Measurements from ENCODE around the gene NBR1. TPM values are rescaled to one million over a fixed set of nuclear protein-coding genes. Genes with fewer than 3 reads are reported as not detected.
"Not testable (repeated sequence)": the region's sequence is repeated elsewhere in the genome, so short reads cannot be mapped to it uniquely, and the experiment has no call there.

NBR1 gene
- total RNA-seq, 1 experiment from 2014 or later: 65.6 TPM

DNA sequence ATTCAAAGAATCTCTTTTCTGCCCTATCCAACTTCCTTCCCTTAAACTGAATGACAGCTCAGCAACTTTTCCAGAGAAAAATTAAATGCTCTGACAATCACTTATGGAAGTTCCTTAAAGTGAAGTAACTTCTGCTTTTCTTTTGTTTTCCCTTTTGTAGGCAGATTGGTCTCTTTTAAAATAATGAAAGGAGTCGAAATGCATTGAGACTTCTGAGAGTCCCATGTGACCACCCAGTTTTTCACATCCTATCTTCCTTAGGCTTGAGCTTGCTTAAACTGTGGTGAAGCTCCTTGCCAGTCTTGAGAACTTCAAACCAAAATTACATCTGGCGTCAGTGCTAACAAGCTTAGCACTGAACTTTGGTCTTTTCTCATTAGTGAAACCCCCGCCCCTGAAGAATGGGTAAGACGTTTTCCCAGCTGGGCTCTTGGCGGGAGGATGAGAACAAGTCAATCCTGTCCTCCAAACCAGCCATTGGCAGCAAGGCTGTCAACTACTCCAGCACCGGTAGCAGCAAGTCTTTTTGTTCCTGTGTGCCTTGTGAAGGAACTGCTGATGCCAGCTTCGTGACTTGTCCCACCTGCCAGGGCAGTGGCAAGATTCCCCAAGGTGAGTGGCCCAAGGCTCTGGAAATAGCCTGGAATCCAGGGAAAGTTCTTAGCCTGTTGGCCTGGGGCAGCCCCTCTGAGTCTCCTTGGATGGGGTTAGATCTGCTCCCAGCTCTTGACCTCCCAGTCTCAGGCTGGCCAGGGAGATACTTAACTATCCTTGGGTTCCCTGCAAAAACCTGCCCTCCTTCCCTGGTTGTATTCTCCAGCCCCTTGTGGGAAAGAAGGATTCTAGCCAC is 41.9 kb downstream of the NBR1 start:
- no peak for DNase-seq (ENCODE audit: low read depth)

DNA sequence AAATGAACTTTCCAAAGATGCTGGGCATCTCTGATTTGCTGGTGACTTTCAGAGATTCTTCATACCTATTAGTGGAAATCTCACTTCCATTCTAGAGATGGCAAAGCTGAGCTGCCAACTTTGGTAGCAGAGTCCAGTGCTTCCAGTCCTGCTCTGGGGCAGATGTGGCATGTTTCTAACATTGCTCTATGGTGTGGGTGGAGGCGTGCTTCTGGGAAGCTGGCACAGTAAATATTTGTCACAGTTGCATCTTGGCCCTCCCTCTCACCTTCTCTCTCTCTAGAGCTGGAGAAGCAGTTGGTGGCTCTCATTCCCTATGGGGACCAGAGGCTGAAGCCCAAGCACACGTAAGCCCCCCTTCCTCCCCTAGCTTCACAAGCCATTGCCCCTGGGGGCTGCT is 42.5 kb downstream of the NBR1 start:
- DNase-seq (ENCODE audit: low read depth): no peak

DNA sequence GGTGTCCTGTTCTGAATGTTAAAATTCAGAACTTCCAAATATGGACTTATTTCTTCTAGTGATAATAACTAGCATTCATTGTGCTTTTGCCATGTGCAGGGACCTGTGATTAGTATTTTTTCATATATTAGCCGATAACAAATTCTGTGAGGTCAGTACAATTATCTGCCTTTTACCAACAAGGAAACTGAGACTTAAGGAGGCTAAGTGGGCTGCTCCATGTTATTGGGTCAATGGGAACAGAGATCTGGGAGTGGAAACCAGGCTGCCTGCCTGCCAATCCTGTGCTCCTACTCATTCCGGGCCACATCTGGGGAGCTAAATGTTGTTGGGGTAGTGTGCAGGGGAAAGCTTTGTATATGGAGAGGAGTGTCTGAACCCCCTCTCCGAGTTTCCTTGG is 44.3 kb downstream of the NBR1 start:
- DNase-seq (ENCODE audit: low read depth): no peak

DNA sequence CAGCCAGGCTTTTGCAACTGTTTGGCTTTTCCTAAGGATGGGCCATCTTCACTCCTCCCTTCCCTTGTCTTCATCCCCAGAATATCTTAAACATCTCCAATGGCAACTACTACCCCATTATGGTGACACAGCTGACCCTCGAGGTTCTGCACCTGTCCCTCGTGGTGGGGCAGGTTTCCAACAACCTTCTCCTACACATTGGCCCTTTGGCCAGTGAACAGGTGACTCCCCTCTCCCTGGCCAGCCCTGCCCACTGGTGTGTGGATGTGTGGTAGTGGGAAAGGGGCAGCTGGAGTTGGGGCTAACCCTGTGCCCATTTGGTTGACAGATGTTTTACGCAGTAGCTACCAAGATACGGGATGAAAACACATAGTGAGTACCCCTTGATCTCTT is 45.4 kb downstream of the NBR1 start:
- no peak for DNase-seq (ENCODE audit: low read depth)

- DNase-seq (ENCODE audit: low read depth): no peak
These were observed 46.0 kb downstream of the NBR1 start for GRCh38 chr17:43216762-43217613.

DNA sequence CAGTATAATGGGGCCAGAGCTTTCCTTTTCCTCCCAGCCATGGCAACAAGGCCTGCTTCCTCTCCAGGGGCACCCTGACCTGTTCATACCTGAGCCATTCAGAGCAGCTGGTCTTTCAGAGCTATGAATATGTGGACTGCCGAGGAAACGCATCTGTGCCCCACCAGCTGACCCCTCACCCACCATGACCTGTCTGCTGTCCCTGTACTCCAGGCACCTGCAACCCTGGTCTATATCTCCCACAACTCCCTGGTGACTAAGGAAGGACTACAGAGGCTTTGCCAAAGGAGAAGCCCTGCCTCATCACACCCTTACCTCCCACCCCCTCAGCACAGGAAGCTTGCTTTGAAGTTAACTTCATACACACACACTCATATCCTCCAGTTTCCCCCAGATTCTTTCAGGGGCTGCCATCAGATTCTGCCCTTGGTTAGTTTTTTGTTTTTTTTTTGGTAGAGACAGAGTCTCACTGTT is 46.6 kb downstream of the NBR1 start:
- DNase-seq (ENCODE audit: low read depth): peak; percentile 17

DNA sequence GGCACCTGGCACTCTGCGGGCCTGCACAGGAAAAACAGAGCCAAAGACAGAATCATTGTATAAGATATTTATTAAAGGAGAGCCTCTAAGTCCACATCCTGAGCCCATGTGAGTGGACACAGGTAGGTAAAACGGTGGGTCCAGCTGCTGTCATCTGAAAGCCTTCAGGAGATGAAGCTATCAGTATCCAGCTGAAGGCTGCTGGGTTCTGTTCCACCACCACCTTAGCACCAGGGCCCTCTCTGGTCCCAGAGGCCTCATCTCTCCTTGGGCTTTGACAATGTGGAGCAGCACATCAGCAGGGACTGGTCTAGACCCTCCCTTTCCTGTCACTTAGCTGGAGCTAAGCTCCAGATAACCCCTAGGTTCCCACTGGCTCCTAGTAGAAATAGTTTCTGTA is 48.0 kb downstream of the NBR1 start:
- DNase-seq (ENCODE audit: low read depth): no peak

GRCh38 chr17:43219746-43220380 is 48.8 kb downstream of the NBR1 start:
- no peak for DNase-seq (ENCODE audit: low read depth)

DNA sequence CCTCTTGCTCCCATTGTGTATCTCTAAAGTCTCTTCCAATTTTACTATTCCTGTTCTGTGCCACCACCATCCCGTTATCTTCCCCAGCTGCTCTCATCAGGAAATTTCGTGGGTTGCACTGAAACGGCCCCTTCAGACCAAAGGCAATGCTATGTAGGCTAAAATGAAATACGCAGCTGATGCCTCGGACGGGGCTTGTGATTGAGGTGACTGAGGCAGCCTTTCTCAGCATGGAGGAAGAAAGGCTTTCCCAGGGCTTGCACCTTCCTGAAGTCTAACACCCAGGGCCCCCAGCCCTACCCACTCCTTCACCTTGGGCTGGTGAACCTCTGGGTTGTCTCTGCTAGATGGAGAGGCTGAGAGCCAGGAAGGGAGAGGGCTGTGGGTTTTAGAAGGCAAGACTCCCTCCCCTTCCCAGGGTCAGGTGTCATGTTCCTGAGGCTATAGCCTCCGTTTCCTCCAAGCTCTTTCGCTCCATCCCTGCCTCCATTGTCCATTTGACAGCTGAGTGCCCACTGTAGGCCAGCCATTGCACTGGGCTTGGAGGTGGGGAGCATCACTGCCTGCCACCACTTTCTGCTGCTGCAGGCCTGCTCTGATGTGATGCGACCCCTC is 49.6 kb downstream of the NBR1 start:
- no peak for DNase-seq (ENCODE audit: low read depth)

DNA sequence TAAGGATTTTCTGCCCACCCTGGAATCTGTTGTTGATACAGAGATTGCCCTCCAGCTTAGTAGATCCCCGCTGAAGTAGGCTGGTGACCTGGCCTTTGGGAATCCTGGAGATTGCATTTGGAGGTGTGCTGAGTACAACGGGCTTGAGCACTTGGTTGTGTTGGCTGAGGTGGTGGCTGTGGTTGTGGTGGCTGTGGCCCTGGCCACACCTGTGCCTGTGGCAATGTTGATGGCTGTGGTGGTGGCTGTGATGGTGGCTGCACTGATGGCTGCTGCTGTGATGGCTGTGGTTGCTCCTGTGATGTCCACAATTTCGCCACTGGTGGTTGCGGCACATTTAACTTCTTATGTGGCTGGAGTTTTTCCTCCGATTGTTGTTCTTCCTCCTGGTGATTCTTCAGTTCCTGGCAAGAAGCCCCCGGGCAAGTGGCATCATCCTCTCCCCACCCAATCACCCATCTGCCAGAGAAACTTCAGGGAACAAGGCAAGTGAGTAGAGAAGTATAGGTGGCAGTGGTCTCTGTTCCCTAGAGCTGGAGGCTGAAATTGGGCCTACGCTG is 53.2 kb downstream of the NBR1 start:
- no peak for DNase-seq (ENCODE audit: low read depth)

DNA sequence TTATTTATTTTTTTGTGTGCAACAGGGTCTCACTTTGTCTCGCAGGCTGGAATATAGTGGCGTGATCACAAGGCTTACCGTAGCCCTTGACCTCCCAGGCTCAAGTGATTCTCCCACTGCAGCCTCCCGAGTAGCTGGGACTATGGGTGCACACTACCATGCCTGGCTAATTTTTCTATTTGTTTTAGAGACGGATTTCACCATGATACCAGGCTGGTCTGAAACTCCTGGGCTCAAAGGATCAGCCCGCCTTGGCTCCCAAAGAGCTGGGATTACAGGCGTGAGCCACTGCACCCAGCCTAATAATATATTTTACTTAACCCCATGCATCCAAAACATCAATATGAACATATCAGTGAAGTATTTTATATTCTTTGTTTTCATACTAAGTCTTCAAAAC is 55.4 kb downstream of the NBR1 start:
- no peak for DNase-seq (ENCODE audit: low read depth)

DNA sequence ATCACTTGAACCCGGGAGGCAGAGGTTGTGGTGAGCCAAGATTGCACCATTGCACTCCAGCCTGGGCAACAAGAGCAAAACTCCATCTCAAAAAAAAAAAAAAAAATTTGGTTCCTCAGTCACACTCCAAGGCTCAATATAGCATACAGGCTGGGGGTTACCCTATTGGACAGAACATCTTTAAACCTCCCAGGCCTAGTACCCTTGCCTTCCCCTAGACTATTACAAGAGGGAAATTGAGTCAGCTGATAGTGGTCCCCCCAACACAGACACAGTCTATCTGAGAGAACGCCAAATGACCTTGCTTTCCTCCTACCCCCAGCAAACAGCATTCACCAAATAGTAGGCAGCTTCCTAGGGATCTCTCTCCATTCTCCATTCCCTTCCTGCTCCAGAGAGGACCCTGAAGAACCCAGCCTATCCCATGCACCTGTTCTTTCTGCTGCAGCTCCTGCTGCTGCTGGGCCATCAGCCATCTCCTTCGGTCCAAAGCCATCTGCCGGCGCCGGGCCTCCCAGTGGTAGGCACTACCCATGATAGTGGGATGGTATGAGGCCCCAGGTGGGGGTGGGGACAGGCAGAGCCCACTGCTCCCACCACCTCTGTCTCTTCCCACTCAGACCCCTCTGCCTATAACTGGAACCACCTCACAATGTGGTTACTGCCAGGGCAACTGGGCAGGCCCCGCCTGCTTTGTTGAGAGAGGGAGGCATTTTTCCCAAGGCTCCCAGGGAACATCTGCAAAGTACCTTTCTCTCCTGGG is 57.2 kb downstream of the NBR1 start, which contains the start of gene CCDC200:
Gene CCDC200, minus strand, starts transcription at position 604 of the 763 bp plus-strand sequence. Its CDS starts 69 bp downstream, at position 535.
- DNase-seq (ENCODE audit: low read depth): not testable (repeated sequence)

DNA sequence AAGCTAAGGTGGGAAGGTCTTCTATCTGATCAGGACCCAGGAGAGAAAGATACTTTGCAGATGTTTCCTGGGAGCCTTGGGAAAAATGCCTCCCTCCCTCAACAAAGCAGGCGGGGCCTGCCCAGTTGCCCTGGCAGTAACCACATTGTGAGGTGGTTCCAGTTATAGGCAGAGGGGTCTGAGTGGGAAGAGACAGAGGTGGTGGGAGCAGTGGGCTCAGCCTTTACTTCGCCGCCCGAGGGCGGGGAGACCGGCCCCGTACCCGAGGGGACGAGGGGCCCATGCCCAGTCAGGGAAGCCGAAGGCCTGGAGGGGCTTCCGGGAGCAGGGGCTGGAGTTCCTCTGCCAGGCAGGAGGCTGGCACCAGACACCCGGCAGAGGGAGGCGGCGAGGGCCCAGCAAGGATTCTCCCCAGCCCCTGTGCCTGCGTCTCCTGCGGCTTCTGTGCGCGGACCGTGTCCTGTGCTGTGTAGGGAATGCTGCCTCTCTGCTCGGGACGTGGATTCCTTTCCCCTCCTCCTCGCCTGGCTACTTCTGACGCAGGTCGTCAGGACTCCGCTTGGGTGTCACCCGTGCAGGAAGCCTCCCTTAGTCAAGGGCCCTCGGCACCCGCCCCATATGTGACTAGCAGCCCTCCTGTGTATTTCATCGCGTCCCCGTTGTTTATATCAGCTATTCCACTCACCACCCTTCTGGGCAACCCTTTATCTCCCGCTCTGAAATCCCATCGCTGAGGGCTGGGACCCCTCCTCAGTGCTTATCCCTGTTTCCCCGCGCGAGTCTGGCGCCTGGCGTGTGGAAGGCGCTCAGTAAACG is 60.4 kb downstream of the NBR1 start:
- not testable (repeated sequence) for DNase-seq (ENCODE audit: low read depth)

- DNase-seq (ENCODE audit: low read depth): not testable (repeated sequence)
These were observed 61.1 kb downstream of the NBR1 start for GRCh38 chr17:43232021-43232699.

GRCh38 chr17:43233263-43233662 is 62.2 kb downstream of the NBR1 start:
- not testable (repeated sequence) for DNase-seq (ENCODE audit: low read depth)

DNA sequence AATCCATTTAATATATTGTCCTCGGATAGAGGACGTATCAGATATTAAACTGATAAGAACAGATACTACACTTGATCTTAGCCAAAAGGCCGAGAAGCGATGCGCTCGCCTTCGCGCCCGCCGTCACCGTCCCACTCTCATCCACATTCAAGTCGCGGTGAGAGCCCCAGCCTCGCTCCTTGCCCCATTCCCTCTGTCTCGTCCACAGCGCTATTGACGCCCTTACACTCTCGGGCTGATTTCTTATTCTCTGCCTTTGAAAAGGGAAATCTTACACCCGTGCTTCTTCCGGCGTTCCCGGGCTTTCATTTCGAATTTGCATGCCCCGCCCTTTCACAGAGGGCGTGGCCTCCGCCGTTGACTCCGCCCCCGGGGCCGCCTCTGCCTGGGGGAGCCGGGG is 62.9 kb downstream of the NBR1 start, which contains the start of gene RNU2-1:
Gene RNU2-1, minus strand, starts transcription at position 101 of the 400 bp plus-strand sequence.
- DNase-seq (ENCODE audit: low read depth): not testable (repeated sequence)

DNA sequence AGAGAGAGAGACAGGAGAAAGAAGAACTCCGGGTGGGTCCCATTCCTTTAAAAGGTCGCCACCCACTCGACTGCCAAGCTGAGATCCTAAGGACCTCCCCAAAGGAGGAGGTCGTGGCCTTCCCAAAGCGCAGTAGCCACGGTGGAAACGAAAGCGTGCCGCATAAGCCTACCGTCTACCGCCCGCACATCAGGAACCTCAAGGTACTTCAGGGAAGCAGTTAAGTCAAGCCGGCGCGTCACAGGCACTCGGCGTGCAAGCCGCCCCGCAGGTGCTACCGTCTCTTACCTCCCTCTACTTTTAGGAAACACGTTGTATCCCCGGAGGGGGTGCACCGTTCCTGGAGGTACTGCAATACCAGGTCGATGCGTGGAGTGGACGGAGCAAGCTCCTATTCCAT is 68.6 kb downstream of the NBR1 start:
- not testable (repeated sequence) for DNase-seq (ENCODE audit: low read depth)

DNA sequence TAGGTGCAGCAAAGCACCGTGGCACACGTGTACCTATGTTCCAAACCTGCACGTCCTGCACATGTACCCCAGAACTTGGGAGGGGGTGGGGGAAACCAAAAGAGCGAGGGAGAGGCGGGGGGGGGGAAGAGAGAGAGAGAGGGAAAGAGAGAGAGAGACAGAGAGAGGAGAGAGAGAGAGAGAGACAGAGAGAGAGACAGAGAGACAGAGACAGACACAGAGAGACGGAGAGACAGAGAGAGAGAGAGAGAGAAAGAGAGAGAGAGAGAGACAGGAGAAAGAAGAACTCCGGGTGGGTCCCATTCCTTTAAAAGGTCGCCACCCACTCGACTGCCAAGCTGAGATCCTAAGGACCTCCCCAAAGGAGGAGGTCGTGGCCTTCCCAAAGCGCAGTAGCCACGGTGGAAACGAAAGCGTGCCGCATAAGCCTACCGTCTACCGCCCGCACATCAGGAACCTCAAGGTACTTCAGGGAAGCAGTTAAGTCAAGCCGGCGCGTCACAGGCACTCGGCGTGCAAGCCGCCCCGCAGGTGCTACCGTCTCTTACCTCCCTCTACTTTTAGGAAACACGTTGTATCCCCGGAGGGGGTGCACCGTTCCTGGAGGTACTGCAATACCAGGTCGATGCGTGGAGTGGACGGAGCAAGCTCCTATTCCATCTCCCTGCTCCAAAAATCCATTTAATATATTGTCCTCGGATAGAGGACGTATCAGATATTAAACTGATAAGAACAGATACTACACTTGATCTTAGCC is 69.8 kb downstream of the NBR1 start:
- not testable (repeated sequence) for DNase-seq (ENCODE audit: low read depth)

Data from HT1080 (cell line).